HL-60 (cell line): Measurements from ENCODE around the gene ARHGAP26.

Source experiments
- DNase-seq, 2 experiments: peaks; one replicate each; pipeline ENCODE4 v3.0.0-alpha.2; 2010 to 2020; ENCODE audit warnings: low read depth in 1 of 2, low spot score in 1 of 2
- H3K27ac ChIP-seq: fragments of 250-450 bp; sonication (Bioruptor Pico); replicated peaks from 2 replicates; pipeline ENCODE4 v1.5.1; 2020; ENCODE audit warnings: mild to moderate bottlenecking, moderate library complexity
- H3K27me3 ChIP-seq: fragments of 250-450 bp; sonication (Bioruptor Pico); 2 replicates; pipeline ENCODE4 v1.5.1; 2021; ENCODE audit warnings: mild to moderate bottlenecking, moderate library complexity; ENCODE audit not compliant: insufficient read depth, poor library complexity, severe bottlenecking
- H3K4me3 ChIP-seq: replicated peaks from 2 replicates; pipeline ENCODE4 v1.5.1; 2011; ENCODE audit warnings: mild to moderate bottlenecking, control low read depth, low read length; ENCODE audit not compliant: insufficient read depth
- GABPA ChIP-seq: IDR thresholded peaks from 2 replicates; pipeline ENCODE4 v1.6.1; 2012; ENCODE audit warnings: low read depth
- POLR2AphosphoS5 ChIP-seq: IDR thresholded peaks from 2 replicates; pipeline ENCODE4 v1.6.1; 2012; ENCODE audit warnings: low read depth
- SPI1 ChIP-seq: IDR thresholded peaks from 2 replicates; pipeline ENCODE4 v1.6.1; 2012; ENCODE audit warnings: low read depth, mild to moderate bottlenecking, borderline replicate concordance
- TF ChIP-seq, protein P1 (sequence below): IDR thresholded peaks from 2 replicates; pipeline ENCODE4 v1.6.1; 2012; ENCODE audit warnings: low read depth; ENCODE audit not compliant: insufficient replicate concordance
- TF ChIP-seq, protein P2 (sequence below): IDR thresholded peaks from one replicate; pipeline ENCODE4 v1.5.1; 2011; ENCODE audit warnings: low read length, control low read depth, inconsistent platforms; ENCODE audit not compliant: insufficient read depth

ARHGAP26 gene

DNA sequence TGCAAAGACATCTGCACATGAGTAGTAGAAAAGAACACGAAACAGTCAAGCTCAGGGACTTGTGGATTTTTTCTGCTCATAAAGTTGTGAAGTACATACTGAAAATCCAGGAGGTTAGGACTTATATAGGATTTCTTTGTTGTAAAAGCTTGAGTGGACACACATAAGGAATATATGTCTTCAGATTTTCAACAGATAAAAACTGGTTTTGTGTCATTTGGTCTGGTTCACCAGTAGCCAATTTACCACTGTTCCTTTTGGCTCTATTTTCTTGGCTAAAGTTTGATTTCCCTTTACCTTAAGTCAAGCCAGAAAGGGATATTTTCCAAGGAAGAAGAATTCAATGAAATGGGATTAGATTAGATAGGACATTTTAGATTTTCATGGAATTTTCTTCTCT lies 429.0 kb downstream of the ARHGAP26 start:
- no peak for DNase-seq
- no peak overlapping the region for H3K4me3 ChIP-seq
- TF ChIP-seq POLR2AphosphoS5, result no peak
- TF ChIP-seq GABPA, result no peak
- no peak for TF ChIP-seq SPI1
- TF ChIP-seq, protein P1, sequence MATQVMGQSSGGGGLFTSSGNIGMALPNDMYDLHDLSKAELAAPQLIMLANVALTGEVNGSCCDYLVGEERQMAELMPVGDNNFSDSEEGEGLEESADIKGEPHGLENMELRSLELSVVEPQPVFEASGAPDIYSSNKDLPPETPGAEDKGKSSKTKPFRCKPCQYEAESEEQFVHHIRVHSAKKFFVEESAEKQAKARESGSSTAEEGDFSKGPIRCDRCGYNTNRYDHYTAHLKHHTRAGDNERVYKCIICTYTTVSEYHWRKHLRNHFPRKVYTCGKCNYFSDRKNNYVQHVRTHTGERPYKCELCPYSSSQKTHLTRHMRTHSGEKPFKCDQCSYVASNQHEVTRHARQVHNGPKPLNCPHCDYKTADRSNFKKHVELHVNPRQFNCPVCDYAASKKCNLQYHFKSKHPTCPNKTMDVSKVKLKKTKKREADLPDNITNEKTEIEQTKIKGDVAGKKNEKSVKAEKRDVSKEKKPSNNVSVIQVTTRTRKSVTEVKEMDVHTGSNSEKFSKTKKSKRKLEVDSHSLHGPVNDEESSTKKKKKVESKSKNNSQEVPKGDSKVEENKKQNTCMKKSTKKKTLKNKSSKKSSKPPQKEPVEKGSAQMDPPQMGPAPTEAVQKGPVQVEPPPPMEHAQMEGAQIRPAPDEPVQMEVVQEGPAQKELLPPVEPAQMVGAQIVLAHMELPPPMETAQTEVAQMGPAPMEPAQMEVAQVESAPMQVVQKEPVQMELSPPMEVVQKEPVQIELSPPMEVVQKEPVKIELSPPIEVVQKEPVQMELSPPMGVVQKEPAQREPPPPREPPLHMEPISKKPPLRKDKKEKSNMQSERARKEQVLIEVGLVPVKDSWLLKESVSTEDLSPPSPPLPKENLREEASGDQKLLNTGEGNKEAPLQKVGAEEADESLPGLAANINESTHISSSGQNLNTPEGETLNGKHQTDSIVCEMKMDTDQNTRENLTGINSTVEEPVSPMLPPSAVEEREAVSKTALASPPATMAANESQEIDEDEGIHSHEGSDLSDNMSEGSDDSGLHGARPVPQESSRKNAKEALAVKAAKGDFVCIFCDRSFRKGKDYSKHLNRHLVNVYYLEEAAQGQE, result no peak
- TF ChIP-seq, protein P2, sequence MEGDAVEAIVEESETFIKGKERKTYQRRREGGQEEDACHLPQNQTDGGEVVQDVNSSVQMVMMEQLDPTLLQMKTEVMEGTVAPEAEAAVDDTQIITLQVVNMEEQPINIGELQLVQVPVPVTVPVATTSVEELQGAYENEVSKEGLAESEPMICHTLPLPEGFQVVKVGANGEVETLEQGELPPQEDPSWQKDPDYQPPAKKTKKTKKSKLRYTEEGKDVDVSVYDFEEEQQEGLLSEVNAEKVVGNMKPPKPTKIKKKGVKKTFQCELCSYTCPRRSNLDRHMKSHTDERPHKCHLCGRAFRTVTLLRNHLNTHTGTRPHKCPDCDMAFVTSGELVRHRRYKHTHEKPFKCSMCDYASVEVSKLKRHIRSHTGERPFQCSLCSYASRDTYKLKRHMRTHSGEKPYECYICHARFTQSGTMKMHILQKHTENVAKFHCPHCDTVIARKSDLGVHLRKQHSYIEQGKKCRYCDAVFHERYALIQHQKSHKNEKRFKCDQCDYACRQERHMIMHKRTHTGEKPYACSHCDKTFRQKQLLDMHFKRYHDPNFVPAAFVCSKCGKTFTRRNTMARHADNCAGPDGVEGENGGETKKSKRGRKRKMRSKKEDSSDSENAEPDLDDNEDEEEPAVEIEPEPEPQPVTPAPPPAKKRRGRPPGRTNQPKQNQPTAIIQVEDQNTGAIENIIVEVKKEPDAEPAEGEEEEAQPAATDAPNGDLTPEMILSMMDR, result no peak
- no peaks in the 10 kb centered on the region for H3K27me3 ChIP-seq
- no peak overlapping the region for H3K27ac ChIP-seq

DNA sequence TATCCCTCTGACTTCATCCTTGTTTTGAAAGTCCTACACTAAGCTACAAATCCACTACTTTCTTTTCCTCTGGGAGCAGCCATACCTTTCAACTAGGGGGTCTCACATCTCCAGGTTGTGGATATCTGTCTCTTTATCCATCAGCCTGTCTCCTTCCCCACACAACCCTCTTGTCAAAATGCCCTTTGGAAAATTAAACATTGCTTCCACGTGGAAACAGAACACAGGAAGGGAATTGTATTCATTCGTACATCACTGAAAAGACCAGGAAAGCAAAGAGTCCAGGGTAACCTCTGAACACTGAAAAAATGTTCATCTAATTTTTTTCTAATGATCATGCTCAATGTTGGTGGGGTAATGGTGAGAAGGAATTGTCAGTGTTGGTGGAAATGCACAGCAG lies 429.7 kb downstream of the ARHGAP26 start:
- Histone ChIP-seq H3K27me3 (no peaks in the 10 kb centered on the region), H3K4me3 (no peak overlapping the region), H3K27ac (no peak overlapping the region)
- DNase-seq, result no peak
- TF ChIP-seq SPI1 (no peak), POLR2AphosphoS5 (no peak)
- TF ChIP-seq, protein P2, result no peak

DNA sequence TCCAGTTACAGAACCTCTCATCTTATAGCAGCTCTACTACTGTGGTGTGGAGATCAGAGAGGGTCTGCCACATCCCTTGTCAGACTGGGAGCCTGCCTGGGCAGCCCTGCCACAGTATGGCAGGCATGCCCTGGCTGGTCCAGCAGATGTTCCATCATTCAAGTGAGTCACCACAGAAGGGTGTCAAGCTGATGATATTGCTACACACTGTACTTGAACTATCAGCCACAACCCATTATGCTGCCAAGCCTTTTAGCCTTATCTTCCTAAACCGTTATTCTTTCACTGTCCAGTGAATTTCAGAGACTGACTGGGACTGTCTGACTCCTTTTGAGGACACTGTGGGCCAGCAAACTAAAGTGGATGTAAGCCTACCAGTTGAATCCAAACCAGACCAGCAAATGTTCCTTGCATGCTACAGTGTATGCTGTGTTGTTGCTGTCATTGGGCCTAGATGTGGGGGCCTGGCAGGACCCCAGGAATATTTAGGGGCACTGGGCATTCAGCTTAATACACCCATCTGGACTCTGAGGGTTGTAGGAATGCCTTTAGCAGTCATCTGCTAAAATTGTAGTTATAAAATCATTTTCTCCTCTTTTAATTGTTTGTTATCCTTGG lies 430.7 kb downstream of the ARHGAP26 start:
- Histone ChIP-seq H3K27me3 (no peaks in the 10 kb centered on the region), H3K4me3 (no peak overlapping the region), H3K27ac (no peak overlapping the region)
- no peak for TF ChIP-seq GABPA
- no peak for TF ChIP-seq SPI1
- TF ChIP-seq, protein P2, result no peak
- TF ChIP-seq POLR2AphosphoS5, result no peak
- TF ChIP-seq, protein P1, result no peak
- DNase-seq, result no peak

DNA sequence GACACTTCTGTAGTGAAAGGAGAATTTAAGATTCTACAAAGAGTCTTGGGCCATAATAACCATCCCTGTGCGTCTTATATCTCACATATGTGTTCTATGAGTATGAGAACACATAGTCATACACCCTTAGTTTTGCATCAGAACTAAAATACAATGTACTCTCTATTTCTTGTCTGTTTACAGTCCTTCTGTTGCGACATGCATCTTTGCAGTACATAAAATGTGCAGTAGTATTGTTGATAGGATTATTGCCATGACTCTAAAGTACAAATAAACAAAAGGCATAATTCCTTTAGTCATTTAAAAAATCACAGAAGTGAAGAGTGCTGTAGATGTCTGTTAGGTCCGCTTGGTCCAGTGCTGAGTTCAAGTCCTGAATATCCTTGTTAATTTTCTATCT lies 431.4 kb downstream of the ARHGAP26 start:
- DNase-seq, result no peak
- Histone ChIP-seq H3K4me3 (no peak overlapping the region), H3K27me3 (no peaks in the 10 kb centered on the region), H3K27ac (no peak overlapping the region)
- TF ChIP-seq POLR2AphosphoS5 (no peak), SPI1 (no peak), GABPA (no peak)
- TF ChIP-seq, protein P1, result no peak
- TF ChIP-seq, protein P2, result no peak
